Frontal cortex (tissue), 4 donors: ENCODE results near the gene SPRED2. TPM values are rescaled to one million over a fixed set of nuclear protein-coding genes. Genes with fewer than 3 reads are reported as not detected.

Source experiments
- DNase-seq, 2 donors: peaks; one replicate each; pipeline ENCODE4 v3.0.0; 2012; ENCODE audit warnings: low spot score in 2 of 2
- FAIRE-seq: peaks from 2 replicates; lab custom pipeline; 2012; peaks lifted over from hg19 to GRCh38; lab: Jason Lieb, UNC
- total RNA-seq: library from RNA; depleted of rRNA; stranded (reverse); fragments of >200 nt; gene quantifications from one replicate; pipeline ENCODE4 v1.2.3, GENCODE V29; 2014
- donor health status: control.
- donor health status: control.
- donor health status: control.

Gene SPRED2
- total RNA-seq, 1 donor from 2014 or later = 8.2 TPM

DNA sequence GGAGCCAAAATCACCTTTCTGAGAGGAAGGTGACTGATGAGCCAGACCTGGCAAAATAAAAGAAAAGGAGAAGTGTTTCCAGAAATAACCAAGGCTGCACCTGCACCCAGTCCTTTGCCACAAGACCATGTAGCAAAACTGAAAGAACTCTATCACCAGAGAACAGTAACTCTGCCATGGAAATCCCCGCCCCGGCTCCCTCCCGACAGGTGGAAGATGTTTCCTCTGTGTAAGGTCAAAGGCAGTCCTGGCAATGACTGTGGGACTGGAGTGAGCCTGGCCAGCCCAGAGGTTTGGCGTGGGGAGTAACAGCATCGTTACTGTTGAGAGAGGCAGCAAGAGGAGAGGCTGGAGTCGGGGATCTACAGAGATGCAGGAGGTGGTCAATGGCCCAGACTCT lies 42.3 kb downstream of the SPRED2 start:
- no peak for FAIRE-seq

DNA sequence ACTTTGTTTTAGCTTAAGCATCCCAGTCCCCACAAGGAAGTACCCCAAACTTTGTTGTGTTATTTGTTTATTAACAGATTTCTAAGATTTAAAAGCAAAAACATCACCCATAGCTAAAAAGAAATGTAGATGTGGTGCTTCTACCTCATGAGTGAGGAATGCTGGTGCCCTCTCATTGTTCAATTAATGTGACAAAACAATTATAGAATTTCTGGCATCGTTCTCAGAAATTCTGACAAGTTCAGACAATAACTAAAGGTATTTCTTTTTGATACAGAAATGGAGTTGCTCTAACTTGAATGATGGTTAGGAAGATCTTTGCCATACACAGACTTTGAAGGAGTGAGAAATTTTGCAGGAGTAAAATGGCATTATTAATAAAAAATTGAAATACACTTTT lies 42.9 kb downstream of the SPRED2 start:
- FAIRE-seq (no peak), DNase-seq (no peak)

More for the DNA sequence above, 42.3 kb downstream of the SPRED2 start:
- no peak for DNase-seq

DNA sequence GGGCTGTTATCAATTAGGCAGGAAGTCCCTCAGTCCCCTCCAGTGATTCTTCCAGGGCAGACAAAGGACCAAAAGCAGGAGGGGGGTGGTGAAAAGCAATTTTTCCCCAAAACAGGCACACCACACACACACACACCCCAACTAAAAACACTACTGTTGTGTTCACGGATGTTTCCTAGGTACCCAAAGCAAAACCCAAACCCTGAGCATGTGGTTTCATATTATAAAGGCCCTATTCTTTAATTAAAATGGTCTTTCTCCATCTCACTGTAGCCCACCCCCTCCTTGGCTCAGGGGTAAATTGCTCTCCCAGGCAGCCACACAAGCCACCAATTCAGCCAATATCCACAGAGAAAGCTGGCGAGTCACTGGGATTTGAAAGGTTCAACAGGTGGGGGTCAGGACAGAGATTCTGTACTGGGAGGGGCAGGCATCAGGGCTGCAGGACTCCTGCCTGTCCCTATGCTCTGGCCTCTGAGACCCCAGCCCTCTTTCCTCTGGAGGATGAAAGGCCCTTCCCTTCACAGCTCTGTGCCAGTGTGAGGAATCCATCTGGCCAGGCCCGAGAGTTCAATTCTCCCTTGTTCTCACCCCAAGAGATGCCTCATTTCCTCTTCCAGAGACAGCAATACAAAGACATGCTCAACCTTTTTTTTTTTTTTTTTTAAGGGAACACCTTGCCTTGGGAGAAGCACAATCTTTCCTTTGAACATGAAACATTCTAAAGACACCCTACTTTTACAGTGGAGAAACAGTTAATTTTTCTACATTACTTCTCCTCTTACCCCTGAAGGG lies 43.6 kb downstream of the SPRED2 start:
- no peak for FAIRE-seq
- DNase-seq = no peak

DNA sequence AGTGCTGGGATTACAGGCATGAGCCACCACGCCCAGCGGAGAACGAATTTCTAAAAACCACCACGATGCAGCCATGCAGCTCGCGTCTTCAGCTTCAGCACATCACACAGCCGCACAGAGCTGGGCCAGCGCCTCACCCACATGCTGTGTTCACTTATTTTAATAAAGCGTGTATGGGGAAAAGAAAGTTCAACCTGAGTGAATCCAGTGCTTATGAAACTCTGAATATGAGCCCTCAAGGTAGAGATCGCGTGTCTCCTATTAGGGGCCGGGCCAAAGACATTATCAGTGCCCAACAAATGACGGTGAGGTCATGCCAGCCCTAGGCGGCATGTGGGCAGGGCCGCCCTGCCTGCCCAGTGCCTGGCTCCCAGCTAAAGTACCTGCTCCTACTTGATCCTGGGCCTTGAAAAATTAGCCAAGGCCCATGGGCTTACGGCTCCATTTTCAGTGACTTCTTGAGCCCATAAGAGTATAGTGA lies 44.3 kb downstream of the SPRED2 start:
- FAIRE-seq = no peak

DNA sequence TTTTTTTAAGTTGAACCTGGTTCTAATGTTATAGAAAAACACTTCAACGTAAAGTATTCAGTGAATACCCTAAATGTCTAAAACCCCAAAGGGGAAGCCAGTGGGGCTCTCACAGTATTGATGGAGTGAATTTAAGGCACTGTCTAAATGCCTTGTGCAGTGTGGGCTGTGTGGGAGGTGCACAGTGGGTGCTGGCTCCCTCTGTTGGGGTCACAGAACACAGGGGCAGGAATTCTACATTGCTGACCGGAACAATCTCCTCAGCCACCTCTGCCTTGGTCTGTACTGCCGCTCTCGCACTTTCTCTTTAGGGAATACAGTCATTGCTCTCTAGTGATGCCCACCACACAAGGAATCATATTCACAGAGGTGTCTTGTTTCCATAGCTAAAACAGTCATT lies 45.4 kb downstream of the SPRED2 start:
- FAIRE-seq = no peak
- no peak for DNase-seq

More for the DNA sequence above, 44.3 kb downstream of the SPRED2 start:
- DNase-seq = no peak

DNA sequence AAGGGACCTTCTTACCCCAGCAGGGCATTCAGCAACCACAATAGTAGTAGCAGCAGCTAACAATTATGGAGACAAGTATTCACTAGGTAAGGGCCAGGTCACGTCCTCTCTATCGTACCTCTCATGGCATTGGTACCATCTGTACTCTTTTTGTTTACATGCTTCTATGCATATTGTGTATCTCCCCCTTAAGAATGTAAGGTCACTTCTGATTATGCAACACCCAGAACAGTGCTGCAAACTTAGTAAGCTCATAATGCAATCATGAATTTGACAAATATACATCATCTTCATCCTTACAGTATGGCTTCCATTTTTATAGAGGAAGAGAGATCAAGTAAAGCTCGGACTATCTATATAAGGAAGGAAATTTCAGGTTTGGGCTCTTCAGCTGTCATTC lies 46.1 kb downstream of the SPRED2 start:
- DNase-seq (no peak), FAIRE-seq (no peak)

DNA sequence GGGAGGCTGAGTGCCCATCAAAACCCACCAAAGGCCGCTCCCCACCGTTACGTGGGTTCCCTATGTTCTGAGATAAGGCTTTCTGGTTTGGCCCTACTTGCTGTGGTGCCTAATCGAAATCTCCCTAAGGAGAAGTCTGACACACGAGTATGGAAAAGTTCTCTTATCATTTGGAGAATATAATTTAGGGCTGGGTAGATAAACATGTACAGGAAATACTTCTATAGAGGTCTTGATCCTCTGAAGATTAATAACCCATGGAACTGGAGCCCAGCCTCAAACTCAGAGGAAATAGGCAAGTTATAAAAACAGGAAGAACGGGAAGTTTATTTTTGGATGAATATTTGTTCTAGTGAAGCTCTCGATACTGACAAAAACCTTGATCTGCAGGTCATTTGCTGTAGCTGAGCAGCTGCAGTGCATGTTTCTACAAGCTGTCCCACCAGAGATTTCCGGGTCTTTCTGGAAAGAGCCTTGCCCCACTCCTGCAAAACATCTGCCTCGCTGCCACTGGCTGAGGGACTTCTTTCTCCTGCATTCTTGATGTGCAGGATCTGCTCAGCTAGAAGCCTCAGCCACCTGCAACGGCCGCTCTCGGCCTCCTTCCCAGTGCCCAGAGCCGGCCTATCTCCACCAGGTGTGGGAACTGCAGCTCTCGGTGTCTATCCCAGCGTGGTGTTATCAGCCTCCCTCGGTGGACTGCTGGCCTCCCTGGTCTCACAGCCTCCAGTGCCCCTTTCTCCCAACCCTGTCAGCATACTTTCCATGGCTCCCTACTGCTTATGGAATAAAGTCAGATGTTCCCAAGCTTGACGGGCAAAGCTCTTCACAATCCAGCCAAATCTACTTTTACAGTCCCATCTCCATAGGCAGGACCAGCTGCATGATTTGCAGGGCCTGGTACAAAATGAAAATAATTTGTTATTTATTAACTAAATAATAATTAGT lies 48.6 kb downstream of the SPRED2 start:
- DNase-seq (no peak), FAIRE-seq (no peak)

DNA sequence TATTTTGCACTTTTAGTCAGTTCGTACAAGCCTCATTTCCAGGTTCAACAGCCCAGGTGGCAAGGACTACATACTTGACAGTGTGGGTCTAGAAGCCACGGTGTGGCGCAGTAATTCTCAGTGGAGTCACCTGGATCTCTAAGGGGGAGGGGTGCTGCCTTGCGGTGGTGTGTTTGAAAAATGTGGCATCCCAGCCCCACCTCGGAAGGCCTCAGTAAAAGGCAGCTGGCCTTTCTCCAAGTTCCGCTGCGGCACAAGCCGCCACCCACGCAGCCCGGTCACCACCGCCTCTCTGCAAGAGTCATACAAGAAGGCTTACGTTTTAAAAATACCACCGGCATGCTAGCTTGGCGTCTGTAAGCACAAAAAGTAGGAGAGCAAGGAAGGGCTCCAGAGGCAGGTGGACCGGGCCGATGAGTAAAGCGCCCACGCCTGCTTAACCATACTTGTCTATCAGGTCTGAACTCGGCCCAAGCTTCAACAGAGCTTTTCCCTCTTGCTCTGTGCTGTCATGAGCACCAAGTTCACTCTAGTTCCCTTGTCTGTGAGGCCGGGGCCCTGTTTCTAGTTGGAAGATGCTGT lies 49.5 kb downstream of the SPRED2 start:
- DNase-seq (peak in 1 of 2 donors; percentile 34), FAIRE-seq (no peak)

DNA sequence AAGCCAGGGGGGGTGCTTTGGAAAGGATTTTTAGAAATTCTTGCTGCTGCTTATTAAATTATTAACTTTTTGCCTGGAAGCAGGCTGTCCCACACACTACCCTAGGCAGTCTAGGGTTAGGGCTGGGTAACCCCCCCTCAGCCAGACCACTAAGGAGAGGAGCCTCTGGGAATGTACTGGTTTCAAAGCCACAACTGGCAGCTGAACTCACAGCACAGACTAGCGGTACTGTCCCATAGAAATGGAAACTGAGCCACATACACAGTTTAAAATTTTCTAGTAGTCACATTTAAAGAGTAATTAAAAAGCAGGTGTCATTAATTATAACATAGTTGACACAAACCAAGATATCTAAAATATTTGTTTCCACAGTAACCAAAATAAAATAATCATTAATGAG lies 50.1 kb downstream of the SPRED2 start:
- no peak for FAIRE-seq
- DNase-seq = no peak

DNA sequence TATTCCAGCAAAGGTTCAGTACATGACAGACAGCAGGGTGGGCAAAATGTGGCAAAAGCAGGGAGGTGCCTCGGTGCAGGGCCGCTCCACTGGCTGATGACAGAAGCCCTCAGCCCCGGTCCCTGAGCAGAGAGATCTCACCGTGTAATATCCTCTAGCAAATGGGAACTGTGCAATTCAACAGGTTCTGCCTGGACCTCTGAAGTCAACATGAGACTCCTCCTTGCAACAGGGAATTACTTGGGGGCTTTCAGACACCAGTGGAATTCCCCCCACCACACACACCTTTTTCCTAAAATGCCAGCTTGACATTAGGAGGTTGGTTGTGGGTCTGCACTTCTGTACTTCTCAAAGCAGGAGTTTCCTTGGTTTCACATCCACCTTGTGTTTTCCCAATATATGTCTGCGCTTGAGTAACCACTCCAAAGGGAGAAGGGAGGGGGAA lies 50.8 kb downstream of the SPRED2 start:
- FAIRE-seq (no peak), DNase-seq (no peak)

DNA sequence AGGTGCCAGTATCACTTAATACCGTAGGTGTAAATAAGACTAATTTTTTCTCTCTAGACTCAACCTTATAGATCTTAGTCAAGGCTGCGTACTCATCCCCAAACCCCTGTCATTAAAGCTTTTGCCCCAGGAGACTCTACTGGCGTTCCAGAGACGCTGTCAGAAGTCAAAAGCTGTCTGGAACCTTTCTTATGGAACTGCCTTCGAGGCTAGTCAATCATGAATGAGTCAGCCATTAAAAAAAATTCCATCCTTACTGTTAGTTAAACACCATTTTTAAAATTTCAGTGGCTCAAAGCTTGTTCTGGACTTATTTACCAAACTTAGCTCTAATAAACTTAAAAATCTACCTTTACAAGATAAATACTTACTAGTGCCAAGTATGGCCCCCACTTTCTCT lies 52.1 kb downstream of the SPRED2 start:
- DNase-seq = no peak
- no peak for FAIRE-seq

DNA sequence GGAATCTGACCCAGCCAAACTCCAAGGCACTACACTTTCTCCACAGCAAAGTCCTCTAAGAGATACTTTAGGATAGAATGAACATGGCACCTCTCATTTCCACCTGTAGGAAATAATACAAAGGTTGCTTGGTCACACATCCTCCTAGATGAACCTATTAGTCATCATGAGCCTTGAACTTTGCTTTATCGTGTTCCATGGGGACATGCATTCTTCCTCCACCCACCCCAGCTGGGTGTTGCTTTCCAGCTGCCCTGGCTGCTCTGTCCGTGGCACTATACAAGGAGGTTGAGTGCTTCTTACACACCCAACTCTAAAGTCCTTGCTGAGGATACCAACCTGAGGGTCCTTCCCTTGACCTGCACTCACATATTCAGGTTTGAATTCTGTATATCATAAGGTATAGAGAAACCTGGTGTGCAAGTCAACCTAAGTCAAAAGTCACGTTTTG lies 52.7 kb downstream of the SPRED2 start:
- DNase-seq = no peak
- no peak for FAIRE-seq

DNA sequence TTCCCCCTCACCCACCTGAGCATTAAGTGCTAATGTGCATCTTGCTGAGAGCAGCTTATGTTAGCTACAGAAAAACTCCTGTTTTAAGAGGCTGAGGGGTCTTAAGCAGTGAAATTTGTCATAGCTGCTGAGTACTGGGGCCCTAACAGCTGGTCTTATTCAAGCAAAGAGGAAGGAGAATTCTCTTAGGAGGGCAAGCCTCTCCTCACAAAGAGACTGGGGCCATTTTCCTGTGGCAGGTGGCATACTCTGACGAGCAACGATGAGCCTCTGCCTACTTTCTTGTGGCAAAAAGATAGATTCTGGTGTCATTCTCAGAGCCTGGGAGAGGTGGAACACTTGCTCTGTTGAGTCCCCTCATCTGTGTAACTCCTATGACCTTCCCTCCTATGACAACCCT lies 53.2 kb downstream of the SPRED2 start:
- DNase-seq = no peak

DNA sequence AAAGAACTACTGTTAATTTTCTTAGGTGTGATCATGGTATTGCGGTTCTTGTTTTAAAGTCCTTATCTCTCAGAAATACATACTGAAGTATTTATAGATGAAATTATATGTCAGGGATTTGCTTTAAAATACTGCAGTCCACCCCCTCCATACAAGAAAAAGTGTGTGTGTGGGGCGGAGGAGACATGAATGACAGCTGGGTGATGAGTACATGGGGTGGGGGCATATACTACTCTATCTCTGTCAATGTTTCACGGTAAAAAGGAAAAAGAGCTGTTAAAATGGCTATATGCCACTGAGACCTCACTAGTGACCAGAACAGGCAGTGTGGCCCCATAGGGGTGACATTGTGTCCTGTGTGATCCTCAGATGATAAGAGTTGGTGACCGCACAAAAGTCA lies 54.1 kb downstream of the SPRED2 start:
- no peak for DNase-seq

More for the DNA sequence above, 53.2 kb downstream of the SPRED2 start:
- FAIRE-seq = no peak

DNA sequence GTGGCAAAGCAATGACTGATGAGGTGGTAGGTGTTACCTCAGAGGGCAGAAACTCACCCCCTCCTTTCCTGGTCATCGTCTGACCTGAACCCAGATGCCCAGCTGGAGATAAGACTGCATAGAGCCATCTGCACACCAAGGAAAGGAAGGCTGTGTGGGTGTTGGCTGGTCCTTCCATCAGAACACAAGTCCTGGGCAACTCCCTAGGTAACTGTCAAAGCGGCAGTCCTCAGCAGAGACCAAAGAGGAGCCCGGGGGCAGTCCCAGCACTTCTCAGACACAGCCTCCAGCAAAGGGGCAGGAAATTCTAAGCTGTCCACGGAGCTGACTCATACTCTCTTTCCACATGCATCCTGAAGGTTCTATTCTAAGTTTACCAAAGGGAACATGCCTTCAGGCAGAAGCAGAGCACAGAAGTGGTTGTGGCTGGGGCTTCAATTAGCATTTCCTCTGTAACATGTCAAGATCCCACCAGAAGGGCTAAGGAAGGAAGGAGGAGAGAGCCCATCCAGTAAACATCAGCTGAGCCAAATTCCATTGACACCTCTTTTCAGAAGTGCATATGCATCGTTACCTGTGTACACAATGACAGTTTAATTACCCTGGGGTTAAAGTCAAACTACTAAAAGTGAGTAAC lies 54.7 kb downstream of the SPRED2 start:
- FAIRE-seq (no peak), DNase-seq (no peak)

More for the DNA sequence above, 54.1 kb downstream of the SPRED2 start:
- FAIRE-seq = no peak

DNA sequence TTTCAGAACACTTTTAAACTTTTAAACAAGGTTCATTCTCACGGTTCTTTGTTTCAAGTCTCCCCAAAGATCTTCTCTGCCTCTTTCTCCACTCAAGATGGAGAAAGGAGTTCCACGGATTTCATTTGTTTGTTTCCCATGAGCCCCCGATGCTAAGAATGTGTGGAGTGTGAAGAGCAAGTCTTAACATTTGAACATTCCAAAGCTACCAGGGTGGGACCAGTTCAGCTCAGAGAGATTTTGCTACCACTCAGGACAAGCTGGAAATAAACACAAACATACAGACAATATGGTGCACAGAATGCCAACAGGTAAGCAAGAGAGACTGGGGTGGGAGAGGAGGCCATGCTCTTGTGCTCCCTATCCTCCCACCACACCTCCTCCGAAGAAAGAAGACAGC lies 56.7 kb downstream of the SPRED2 start:
- FAIRE-seq (no peak), DNase-seq (no peak)

DNA sequence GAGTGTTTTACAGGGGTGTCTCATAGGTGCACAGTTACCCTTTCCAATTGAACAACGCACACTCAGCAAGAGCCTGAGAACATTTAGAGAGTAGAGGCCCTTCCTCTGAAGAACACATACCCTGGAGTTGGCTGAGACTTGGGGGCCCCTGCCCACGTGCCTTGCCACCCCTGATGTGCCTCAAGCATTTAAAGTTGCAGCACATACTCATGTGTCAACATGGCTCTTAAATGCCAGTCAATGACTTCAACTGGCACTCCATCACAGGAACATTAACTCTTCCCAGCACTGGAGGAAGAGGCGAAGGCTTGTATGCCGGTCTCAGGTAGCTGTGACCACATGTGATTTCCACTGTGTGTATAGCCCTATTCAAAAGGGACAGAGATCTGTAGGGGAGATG lies 57.4 kb downstream of the SPRED2 start:
- no peak for DNase-seq
- no peak for FAIRE-seq

DNA sequence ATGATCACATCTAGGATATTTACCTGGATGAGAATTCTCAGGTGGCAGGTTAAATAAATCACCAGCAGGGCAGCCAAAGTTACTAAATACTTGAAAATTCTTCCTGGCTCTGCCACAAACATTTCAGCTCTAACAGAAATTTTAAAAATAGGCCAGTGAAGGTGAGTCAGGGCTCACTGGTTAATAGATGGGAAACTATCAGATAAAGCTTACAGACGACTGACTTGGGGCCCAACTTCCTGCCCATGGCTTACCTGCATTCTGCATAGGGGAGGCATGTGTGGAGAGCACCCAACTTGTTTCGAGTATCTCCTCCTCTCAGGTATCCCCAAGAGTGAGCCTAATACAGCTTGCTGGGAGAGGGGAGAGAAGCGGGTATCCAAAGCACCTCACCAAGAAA lies 57.8 kb downstream of the SPRED2 start:
- FAIRE-seq (no peak), DNase-seq (no peak)

DNA sequence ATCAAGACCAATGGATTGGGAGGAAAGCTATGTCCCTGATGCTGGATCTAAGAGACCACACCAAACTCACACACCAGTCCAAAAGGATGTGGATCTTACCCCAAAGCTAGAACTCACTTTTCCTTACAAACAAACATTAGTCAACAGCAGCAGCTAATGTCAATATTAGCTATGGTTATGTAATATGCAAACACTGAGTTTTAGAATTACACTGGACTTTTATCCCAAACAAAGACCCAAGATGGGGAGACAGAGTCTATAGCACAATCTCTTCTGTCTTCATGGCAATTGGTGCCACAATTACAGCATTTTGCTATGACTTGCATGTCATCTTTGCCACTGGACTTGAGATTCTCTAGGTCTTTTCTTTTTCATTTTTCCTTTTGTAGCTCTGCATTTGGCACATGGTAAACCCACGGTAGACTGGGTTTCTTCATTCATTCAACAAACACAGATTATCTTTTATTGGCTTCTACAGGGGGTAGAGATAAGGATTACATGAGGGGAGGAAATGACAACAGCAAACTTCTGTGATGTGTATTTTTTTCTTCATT lies 59.0 kb downstream of the SPRED2 start:
- DNase-seq = no peak

More for the DNA sequence above, 59.0 kb downstream of the SPRED2 start:
- FAIRE-seq = no peak
